ENCODE measurements around the gene SURF6.

DNA sequence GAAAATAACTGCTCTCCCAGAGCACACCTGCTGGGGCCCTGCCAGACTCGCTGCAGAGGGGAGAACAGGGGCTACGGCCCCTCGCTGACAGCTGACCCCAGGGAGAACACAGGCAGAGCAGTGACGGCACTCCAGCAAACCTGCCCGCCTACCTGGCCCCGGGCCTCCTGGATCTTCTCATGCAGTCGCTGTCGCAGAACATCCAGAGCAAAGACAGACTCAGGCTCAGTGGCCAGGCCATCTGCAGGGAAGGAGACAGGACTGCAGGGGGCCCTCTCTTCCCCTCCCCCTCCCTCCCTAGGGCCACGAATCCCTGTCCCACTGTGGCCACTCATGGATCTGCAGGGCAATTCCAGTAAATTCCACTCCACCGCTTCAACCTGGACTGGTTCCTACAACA, 2.4 kb downstream of the SURF6 start:
- TF ChIP-seq, protein P1, sequence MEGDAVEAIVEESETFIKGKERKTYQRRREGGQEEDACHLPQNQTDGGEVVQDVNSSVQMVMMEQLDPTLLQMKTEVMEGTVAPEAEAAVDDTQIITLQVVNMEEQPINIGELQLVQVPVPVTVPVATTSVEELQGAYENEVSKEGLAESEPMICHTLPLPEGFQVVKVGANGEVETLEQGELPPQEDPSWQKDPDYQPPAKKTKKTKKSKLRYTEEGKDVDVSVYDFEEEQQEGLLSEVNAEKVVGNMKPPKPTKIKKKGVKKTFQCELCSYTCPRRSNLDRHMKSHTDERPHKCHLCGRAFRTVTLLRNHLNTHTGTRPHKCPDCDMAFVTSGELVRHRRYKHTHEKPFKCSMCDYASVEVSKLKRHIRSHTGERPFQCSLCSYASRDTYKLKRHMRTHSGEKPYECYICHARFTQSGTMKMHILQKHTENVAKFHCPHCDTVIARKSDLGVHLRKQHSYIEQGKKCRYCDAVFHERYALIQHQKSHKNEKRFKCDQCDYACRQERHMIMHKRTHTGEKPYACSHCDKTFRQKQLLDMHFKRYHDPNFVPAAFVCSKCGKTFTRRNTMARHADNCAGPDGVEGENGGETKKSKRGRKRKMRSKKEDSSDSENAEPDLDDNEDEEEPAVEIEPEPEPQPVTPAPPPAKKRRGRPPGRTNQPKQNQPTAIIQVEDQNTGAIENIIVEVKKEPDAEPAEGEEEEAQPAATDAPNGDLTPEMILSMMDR (IDR thresholded peaks at IDR 0.05; ENCODE audit: low read depth, low read length, poor library complexity, severe bottlenecking), result no peak
- TF ChIP-seq EZH2phosphoT487 (IDR thresholded peaks at IDR 0.05; ENCODE audit: borderline replicate concordance, low read length), result no peak
